HG03103 (cell line): ENCODE measurements around the gene USP25.
"Not testable (repeated sequence)": the region's sequence is repeated elsewhere in the genome, so short reads cannot be mapped to it uniquely, and the experiment has no call there.

ENCODE experiments used
- ATAC-seq: cut with Tn5 transposase; IDR thresholded peaks from one replicate; pipeline ENCODE4 v1.9.1; 2021; ENCODE audit warnings: low read depth; ENCODE audit not compliant: unreplicated experiment

USP25 gene

DNA sequence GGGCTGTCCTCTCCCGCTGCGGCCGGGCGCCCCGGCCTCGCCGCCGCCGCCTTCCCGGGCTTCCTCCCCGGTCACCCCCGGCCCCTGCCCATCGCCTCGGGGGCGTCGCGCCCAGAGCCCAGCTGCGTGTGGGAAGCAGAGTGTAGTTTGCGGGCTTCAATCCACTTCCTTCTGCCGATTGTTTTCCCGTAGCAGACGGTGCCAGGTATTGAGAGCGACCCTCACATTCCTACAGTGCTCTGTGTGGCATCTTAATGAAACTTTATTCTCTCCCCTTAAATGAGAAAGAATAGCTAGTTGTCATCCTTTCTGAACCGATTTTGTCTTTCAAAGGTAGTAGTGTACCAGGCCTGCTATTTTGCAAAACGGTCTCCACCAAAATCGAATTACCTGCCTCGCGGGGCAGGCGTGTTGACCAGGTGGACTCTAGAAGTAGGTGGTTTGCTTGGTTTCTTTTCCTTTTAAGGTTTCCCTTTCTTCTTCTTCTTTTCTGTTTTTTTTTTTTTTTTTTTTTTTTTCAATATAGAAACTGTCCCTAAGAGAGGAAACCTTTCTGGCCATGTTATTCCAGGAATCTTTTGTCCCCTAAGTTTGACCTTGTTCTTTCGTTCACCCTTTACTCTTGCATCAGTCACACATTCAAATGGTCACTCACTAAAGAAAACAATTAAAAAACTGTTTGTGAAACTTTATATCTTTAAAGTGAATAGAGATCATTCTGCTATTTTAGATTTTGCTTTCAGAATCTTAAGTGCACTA, 881 bp downstream of the USP25 start:
- no peak for ATAC-seq

- ATAC-seq, result no peak
These were observed 1.4 kb downstream of the USP25 start for GRCh38 chr21:15731243-15731613.

DNA sequence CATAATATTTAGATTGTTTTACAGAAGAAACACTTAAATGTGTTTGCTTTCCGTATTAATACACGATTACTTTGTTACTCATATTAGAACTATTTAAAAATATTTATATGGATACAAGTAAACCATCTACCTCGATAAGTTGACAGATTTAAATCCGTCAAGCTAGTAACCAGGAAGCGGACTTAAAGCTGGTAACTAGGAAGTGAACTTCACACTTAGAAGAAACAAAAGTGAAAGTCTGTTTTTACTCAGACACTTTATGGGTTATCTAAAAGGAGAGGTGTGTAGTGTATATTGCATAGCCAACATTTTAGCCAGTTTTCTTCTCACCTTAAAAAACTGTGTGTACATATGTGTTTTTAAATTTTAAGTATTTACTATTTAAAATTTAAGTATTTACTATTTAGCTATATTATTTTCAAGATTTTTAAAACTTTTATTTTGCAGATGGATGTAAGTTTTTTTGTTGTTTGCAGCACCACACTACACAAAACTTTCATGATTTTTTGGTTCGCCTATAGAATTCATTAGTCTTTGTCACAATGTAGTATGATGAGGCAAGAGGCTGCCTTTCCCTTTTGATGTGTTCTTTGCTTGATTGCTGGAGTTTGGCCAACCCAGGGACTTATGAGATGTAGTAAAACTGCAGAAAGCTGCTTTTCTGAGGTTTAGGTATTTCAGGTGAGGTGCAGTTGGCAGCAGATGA, 2.7 kb downstream of the USP25 start:
- ATAC-seq, result peak; percentile 48

DNA sequence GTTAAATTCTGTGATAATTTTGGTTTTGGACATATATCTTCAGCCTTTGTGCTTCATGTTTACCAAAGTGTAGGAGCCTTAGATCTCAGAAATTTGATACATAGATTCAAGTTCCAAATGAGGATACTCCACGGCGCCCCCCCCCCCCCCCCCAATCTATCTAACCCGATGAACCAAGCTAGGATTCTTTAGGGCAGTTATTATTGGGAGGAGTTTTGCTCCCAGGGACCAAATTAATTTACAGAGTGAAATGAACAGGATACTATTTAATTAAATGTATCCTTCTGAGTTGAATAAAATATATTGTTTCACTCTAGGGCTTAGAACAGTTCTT, 3.2 kb downstream of the USP25 start:
- ATAC-seq, result no peak

DNA sequence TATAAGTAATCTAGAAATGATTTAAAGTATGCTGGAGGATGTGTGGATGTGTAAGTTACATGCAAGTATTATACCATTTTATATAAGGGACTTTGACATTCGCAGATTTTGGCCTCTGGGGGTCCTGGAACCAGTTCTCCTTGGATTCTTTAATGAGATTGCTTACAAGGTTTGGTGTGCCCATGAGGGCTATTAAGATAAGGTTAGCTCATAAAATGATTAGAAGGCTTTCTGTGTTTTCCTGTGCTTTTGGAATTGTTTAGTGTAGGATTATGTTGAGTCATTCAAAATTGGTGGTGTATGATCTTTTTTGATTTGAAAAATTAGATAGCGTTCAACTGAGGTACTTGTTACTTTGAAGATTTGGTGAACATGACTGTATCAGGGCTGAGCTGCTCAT, 5.6 kb downstream of the USP25 start:
- ATAC-seq, result no peak

- not testable (repeated sequence) for ATAC-seq
These were observed 6.1 kb downstream of the USP25 start for GRCh38 chr21:15735931-15736330.

DNA sequence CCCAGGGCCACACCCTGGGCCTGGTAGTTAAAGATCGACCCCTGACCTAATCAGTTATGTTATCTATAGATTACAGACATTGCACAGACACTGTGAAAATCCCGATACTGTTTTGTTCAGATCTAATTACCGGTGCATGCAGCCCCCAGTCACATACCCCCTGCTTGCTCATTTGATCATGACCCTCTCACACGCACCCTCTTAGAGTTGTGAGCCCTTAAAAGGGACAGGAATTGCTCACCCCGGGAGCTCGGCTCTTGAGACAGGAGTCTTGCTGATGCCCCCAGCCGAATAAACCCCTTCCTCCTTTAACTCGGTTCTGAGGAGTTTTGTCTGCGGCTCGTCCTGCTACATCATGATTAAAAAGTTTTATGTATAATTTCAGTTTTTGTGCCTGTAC, 9.0 kb downstream of the USP25 start:
- not testable (repeated sequence) for ATAC-seq

DNA sequence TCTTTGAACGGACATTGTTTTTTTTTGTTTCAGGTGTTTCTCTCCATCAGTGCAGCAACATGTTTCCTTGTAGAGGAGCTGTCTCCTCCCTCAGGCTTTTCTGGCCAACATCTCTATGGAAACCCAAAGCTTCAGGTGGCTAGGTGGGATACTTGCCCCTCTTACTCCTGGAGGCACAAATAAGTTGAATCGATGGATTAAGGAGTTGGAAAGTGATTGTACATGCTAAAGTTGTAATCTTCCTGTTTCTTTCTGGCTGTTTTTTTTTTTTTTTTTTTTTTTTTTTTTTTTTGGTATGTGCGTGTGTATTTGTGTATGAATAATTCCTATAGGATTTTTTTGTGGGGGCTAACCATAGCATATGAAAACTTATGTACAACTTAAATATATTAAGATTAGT, 10.6 kb downstream of the USP25 start:
- ATAC-seq, result no peak

DNA sequence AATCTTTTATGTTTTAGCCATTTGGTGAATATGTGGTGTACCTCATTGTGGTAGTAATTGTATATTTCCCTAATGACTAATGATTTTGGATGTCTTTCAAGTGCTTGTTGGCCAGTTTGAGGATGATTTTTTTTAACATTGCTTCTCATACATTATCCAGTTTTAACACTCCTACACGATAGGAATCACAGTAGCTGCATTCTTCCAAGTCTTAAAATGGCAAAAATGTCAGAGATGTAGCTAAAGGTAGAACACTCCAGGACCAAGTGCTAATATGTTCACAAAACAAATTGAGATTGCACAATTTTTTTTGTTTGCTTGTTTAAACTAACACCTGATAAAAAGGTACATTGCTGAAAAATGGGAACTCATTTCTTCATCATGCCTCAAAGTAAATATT, 11.7 kb downstream of the USP25 start:
- ATAC-seq, result no peak

- ATAC-seq, result no peak
These were observed 12.4 kb downstream of the USP25 start for GRCh38 chr21:15742052-15742670.

DNA sequence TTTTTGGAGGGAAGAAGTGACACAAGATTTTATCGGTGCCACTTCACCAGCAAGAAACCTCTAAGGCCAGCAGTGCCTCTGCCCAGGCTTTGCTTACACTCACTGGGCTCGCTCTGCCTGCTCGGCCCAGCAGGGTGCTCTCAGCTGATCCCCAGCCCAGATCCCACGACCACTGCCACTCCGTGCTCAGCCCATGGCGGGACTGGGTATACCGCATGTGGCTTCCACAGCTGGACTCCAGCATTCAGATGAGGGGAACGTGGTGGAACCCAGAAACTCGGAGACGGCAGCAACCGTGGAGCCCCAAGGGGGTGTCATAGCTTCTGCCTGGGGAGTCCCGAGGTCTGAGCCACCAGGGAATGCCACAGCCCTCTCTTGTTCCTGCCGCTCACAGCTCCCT, 12.9 kb downstream of the USP25 start:
- no peak for ATAC-seq

DNA sequence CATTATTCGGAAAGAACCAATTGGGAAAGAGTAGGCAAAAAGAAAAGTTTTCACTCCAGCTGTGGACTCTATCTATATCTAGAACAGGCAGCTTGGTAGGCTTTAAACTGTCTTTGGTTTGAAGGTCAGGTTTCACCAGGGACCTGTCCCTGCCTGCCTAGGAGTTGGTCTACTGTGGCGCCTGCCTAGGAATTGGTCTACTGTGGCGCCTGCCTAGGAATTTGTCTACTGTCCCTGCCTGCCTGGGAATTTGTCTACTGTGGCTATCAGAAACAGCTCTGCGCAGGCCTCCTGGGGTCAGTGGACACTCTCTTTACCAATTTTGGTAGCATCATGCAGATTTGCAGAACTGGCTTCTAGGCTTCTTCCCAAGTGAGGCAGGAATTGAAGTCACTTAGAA, 13.8 kb downstream of the USP25 start:
- no peak for ATAC-seq

DNA sequence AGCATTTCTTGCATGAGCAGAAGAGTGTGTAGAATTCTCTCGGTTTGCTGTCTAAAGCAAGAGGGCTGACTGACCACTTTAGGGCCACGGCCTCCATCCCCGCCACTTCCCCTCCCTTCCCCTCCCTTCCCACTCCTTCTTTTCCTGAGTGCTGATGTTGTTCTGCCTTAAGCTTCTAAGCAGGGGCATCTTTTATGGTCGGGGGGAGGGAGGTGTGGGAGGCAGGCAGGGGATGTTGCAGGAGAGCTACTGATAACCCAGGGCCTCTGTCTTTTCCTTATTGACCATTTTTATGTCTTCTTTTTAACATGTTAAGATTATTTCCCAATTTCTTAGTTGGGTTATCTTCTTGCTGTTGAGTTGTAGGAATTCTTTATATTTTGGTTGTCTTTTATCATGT, 15.1 kb downstream of the USP25 start:
- no peak for ATAC-seq

- no peak for ATAC-seq
These were observed 18.8 kb downstream of the USP25 start for GRCh38 chr21:15748586-15748985.

- ATAC-seq, result no peak
These were observed 19.5 kb downstream of the USP25 start for GRCh38 chr21:15749082-15749860.

GRCh38 chr21:15749861-15750159, 20.0 kb downstream of the USP25 start:
- no peak for ATAC-seq

DNA sequence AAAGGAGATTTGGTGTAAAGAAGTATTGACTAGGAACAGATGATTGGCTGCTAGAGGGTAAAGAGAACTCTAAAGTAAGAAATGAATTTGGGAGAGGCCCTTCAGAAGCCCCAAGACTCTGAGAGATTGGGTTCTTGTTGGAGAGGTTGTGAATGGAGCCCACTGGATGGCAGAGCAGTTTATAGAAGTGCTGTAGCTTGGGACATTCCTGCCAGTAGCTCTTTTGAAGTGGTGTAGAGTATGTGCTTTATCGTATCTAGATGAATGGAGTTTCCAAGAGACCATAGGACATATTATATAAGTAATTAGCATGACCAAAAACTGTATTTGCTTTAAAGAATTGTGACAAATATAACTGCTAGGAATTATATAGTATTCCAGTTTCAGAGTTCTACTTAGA, 21.3 kb downstream of the USP25 start:
- ATAC-seq, result no peak

- no peak for ATAC-seq
These were observed 21.8 kb downstream of the USP25 start for GRCh38 chr21:15751546-15751945.

GRCh38 chr21:15752763-15753407, 23.1 kb downstream of the USP25 start:
- ATAC-seq, result no peak

DNA sequence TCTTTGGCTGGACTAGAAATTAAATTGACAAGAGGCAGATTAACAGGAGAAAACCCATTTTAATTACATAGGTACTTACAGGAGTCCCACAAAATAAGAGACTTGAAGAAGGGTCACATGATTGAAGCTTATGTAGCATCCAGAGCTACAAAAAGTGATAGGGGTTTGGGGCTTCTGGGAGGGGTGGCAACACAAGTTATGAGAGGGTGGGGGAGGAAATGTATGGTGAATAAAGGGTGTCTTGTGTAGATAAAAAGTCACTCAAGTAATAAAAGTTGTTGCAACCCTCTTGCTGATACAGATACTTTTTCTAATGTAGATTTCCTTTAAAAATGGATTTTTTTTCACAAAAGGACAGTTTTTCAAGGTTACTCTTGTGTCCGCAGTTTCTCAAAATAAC, 24.0 kb downstream of the USP25 start:
- ATAC-seq, result no peak

DNA sequence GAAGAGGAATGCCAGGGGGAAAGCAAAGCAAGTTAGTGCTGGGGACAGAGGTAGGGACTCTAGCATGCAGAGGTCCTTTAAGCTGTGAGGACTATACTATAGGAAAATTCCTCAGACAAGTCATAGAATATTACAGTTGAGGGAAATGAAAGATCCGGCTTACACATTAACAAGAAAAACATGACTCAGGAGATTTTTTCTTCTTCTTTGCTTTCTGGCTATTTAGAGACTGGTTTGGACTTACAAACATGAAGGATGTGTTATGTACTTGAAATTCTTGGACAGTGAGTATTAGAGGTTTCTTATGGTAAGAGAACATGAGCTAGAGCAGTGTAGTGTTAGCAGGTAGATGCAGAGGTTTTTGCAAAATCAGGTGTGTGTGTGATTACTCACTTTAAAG, 24.9 kb downstream of the USP25 start:
- ATAC-seq, result no peak
